Stomach (tissue), 4 donors: Measurements from ENCODE around the gene NHS.

Source experiments
- EP300 ChIP-seq: sonication (generic); formaldehyde crosslinking; IDR thresholded peaks from one replicate; pipeline ENCODE4 v1.6.1; 2017; ENCODE audit warnings: antibody characterized with exemption
- POLR2AphosphoS5 ChIP-seq, 3 donors: sonication (generic); formaldehyde crosslinking; IDR thresholded peaks; one replicate each; pipeline ENCODE4 v1.6.1; 2016; ENCODE audit warnings: antibody characterized with exemption in 3 of 3

GRCh38 chrX:17631647-17632046 lies 256.6 kb downstream of the NHS start:
- TF ChIP-seq EP300 (no peak), POLR2AphosphoS5 (IDR thresholded peaks at IDR 0.05) (no peak)
